K562 (cell line): ENCODE measurements around the gene SLC9A1. TPM values are rescaled to one million over a fixed set of nuclear protein-coding genes. Genes with fewer than 3 reads are reported as not detected.

Experiments used
- BRCA1 ChIP-seq, 2 experiments: fragments of 450-650 bp in 1 of 2; sonication (generic) in 1 of 2; formaldehyde crosslinking in 1 of 2; IDR thresholded peaks; 2 replicates each; pipeline versions ENCODE4 v1.5.0 to v1.6.1; 2017 to 2020; ENCODE audit warnings: mild to moderate bottlenecking in 1 of 2, missing genetic modification reagents in 1 of 2
- BRF2 ChIP-seq: IDR thresholded peaks from 3 replicates; pipeline ENCODE4 v1.6.1; 2011; ENCODE audit warnings: borderline replicate concordance, mild to moderate bottlenecking; ENCODE audit not compliant: insufficient read length, insufficient read depth
- CBX5 ChIP-seq: IDR thresholded peaks from 2 replicates; pipeline ENCODE4 v1.6.1; 2014; ENCODE audit warnings: low read depth, borderline replicate concordance
- CHD1 ChIP-seq: fragments of 200-600 bp; sonication (generic); IDR thresholded peaks from one replicate; pipeline ENCODE4 v1.6.1; 2012; ENCODE audit warnings: mild to moderate bottlenecking, moderate library complexity, low read length, inconsistent platforms
- ELK3 ChIP-seq: fragments of 450-650 bp; formaldehyde crosslinking; IDR thresholded peaks from 2 replicates; pipeline ENCODE4 v1.4.0; 2020; ENCODE audit warnings: mild to moderate bottlenecking
- FOSL1 ChIP-seq: fragments of 200-800 bp; sonication (Bioruptor generic); conservative IDR thresholded peaks from 2 replicates; pipeline ENCODE4 v1.6.1; 2016; ENCODE audit warnings: missing genetic modification characterization, missing compliant biosample characterization
- FOXM1 ChIP-seq, 2 experiments: fragments of 450-650 bp in 1 of 2; sonication (generic) in 1 of 2; formaldehyde crosslinking in 1 of 2; IDR thresholded peaks; 2 replicates each; pipeline versions ENCODE4 v1.6.1 to v1.9.0; 2017 to 2022; ENCODE audit warnings: low read depth in 2 of 2, mild to moderate bottlenecking in 2 of 2, missing genetic modification reagents in 1 of 2, moderate library complexity in 1 of 2
- HDAC2 ChIP-seq: fragments of 450-650 bp; IDR thresholded peaks from 2 replicates; pipeline ENCODE4 v1.6.1; 2016; ENCODE audit warnings: mild to moderate bottlenecking
- HDAC8 ChIP-seq: fragments of 450-650 bp; IDR thresholded peaks from 2 replicates; pipeline ENCODE4 v1.6.1; 2016; ENCODE audit warnings: mild to moderate bottlenecking, missing genetic modification characterization, moderate library complexity, missing compliant biosample characterization
- HIVEP1 ChIP-seq: fragments of 250-450 bp; sonication (Bioruptor Pico); IDR thresholded peaks from 2 replicates; pipeline ENCODE4 v1.4.0; 2020; ENCODE audit warnings: mild to moderate bottlenecking
- HMG20A ChIP-seq: fragments of 450-650 bp; formaldehyde crosslinking; conservative IDR thresholded peaks from 2 replicates; pipeline ENCODE4 v1.4.0; 2020; ENCODE audit warnings: mild to moderate bottlenecking, mixed read lengths
- KLF6 ChIP-seq: fragments of 250-450 bp; sonication (Bioruptor Pico); IDR thresholded peaks from 2 replicates; pipeline ENCODE4 v1.4.0; 2020; ENCODE audit warnings: mild to moderate bottlenecking, moderate library complexity, borderline replicate concordance
- MAFK ChIP-seq: IDR thresholded peaks from 2 replicates; pipeline ENCODE4 v1.6.1; 2011; ENCODE audit warnings: low read length, improper control_type of control experiment
- NR4A1 ChIP-seq, 2 experiments: fragments of 250-450 bp in 1 of 2; fragments of 450-650 bp in 1 of 2; sonication (Bioruptor Pico) in 1 of 2; IDR thresholded peaks; 2 replicates each; pipeline versions ENCODE4 v1.4.0 to v1.6.1; 2016 to 2020; ENCODE audit warnings: mild to moderate bottlenecking in 2 of 2, missing compliant biosample characterization in 1 of 2, missing genetic modification characterization in 1 of 2, moderate library complexity in 1 of 2
- POLR3G ChIP-seq: IDR thresholded peaks from 2 replicates; pipeline ENCODE4 v1.6.1; 2011; ENCODE audit not compliant: insufficient read length, insufficient replicate concordance; ENCODE audit errors: extremely low read depth
- PRPF4 ChIP-seq: fragments of 200-400 bp; formaldehyde crosslinking; IDR thresholded peaks from one replicate; pipeline ENCODE4 v1.6.1; 2017; ENCODE audit warnings: low read length, low read depth, mild to moderate bottlenecking; ENCODE audit not compliant: insufficient read depth, poor library complexity, severe bottlenecking
- SMAD3 ChIP-seq: fragments of 450-650 bp; formaldehyde crosslinking; conservative IDR thresholded peaks from 2 replicates; pipeline ENCODE4 v1.4.0; 2020; ENCODE audit warnings: mild to moderate bottlenecking
- TAF9B ChIP-seq: fragments of 450-650 bp; IDR thresholded peaks from 2 replicates; pipeline ENCODE4 v1.6.1; 2018; ENCODE audit warnings: mild to moderate bottlenecking; ENCODE audit not compliant: partially characterized antibody
- ZNF133 ChIP-seq: fragments of 250-450 bp; sonication (Bioruptor Pico); IDR thresholded peaks from 2 replicates; pipeline ENCODE4 v1.4.0; 2020; ENCODE audit warnings: mild to moderate bottlenecking
- ZNF165 ChIP-seq: fragments of 250-450 bp; sonication (Bioruptor Pico); IDR thresholded peaks from 2 replicates; pipeline ENCODE4 v1.4.0; 2020; ENCODE audit warnings: borderline replicate concordance
- ZNF24 ChIP-seq: fragments of 450-650 bp; IDR thresholded peaks from 2 replicates; pipeline ENCODE4 v1.6.1; 2016
- ZNF41 ChIP-seq: fragments of 250-450 bp; sonication (Bioruptor Pico); conservative IDR thresholded peaks from 2 replicates; pipeline ENCODE4 v1.4.0; 2020; ENCODE audit warnings: mild to moderate bottlenecking
- polyA plus RNA-seq, 8 experiments: library from polyadenylated mRNA; depleted of rRNA in 4 of 8; stranded (reverse) in 5 of 8; unstranded in 3 of 8; fragments of >200 nt; fragmentation: Nextera tagmentation in 2 of 8; fragmentation: Illumina TruSeq in 1 of 8; extraction: Ambion mirVana in 2 of 8; extraction: Trizol in 1 of 8; gene quantifications; 2 replicates each; pipeline versions ENCODE4 v1.2.1 to v1.2.3, GENCODE V29; 2011 to 2014; ENCODE audit warnings: inconsistent platforms in 1 of 8, missing spikeins in 1 of 8
- total RNA-seq, 7 experiments: library from RNA; depleted of rRNA in 6 of 7; stranded (reverse); fragments of >200 nt in 6 of 7; fragmentation: Illumina TruSeq in 2 of 7; extraction: Trizol in 2 of 7; gene quantifications; 2 replicates each; pipeline versions ENCODE4 v1.2.1 to v1.2.3, GENCODE V29; 2011 to 2021; ENCODE audit warnings: low replicate concordance in 1 of 7
- TF ChIP-seq, protein P1 (sequence below): fragments of 250-450 bp; sonication (Bioruptor Pico); IDR thresholded peaks from 2 replicates; pipeline ENCODE4 v1.8.0; 2022; ENCODE audit warnings: inconsistent platforms
- TF ChIP-seq, protein P2 (sequence below): fragments of 450-650 bp; IDR thresholded peaks from 2 replicates; pipeline ENCODE4 v1.6.1; 2017; ENCODE audit warnings: mild to moderate bottlenecking, moderate library complexity

Gene SLC9A1
- total and polyA plus RNA-seq, 9 of the 15 experiments (the other 6 are each of a cell fraction or from before 2014, with no cell fraction given), result 0.59 to 14.4 (median 2.0) TPM

DNA sequence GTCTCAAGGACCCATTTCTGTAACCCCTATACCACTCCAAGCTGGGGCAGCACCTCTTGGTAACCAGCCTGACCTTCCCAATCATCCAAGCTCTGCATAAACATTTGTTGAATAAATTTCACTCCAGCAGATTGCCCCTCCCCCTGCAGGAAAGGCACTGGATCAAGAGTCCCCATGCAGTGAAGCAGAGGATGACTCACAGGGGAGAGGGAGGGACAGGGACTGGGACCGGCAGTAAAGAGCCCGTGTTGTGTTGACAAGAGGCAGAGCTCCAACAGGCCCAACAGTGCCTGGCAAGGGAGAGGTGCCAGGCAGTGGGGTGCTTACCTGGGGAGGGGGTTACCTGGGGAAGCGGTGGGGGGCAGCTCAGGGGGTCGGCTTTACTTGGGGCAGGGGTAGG is 32.3 kb downstream of the SLC9A1 start (continued):
- no peak for TF ChIP-seq NR4A1 (CRISPR knock-in tag; IDR thresholded peaks at IDR 0.05)
- no peak for TF ChIP-seq NR4A1 (tag; IDR thresholded peaks at IDR 0.05)
- no peak for TF ChIP-seq TAF9B
- TF ChIP-seq FOSL1 (tag), result peak; percentile 96
- no peak for TF ChIP-seq HDAC2
- no peak for TF ChIP-seq HMG20A (CRISPR knock-in tag)
- no peak for TF ChIP-seq POLR3G
- no peak for TF ChIP-seq BRCA1 (IDR thresholded peaks at IDR 0.05)
- no peak for TF ChIP-seq BRCA1 (CRISPR knock-in tag; IDR thresholded peaks at IDR 0.05)
- TF ChIP-seq ZNF165 (CRISPR knock-in tag), result no peak
- no peak for TF ChIP-seq KLF6
- TF ChIP-seq MAFK, result no peak
- no peak for TF ChIP-seq BRF2
- TF ChIP-seq ZNF133, result no peak
- TF ChIP-seq HIVEP1 (CRISPR knock-in tag), result no peak
- TF ChIP-seq CHD1, result no peak
- no peak for TF ChIP-seq CBX5
- TF ChIP-seq SMAD3 (CRISPR knock-in tag), result no peak
- TF ChIP-seq ZNF24, result no peak
- TF ChIP-seq ZNF41 (CRISPR knock-in tag), result no peak
- TF ChIP-seq, protein P1, sequence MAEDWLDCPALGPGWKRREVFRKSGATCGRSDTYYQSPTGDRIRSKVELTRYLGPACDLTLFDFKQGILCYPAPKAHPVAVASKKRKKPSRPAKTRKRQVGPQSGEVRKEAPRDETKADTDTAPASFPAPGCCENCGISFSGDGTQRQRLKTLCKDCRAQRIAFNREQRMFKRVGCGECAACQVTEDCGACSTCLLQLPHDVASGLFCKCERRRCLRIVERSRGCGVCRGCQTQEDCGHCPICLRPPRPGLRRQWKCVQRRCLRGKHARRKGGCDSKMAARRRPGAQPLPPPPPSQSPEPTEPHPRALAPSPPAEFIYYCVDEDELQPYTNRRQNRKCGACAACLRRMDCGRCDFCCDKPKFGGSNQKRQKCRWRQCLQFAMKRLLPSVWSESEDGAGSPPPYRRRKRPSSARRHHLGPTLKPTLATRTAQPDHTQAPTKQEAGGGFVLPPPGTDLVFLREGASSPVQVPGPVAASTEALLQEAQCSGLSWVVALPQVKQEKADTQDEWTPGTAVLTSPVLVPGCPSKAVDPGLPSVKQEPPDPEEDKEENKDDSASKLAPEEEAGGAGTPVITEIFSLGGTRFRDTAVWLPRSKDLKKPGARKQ (CRISPR knock-in tag), result no peak
- TF ChIP-seq FOXM1 (IDR thresholded peaks at IDR 0.05; ENCODE audit: low read depth), result no peak
- TF ChIP-seq FOXM1 (CRISPR knock-in tag; IDR thresholded peaks at IDR 0.05; ENCODE audit: low read depth), result no peak
- TF ChIP-seq HDAC8, result no peak
- no peak for TF ChIP-seq ELK3 (CRISPR knock-in tag)
- TF ChIP-seq, protein P2, sequence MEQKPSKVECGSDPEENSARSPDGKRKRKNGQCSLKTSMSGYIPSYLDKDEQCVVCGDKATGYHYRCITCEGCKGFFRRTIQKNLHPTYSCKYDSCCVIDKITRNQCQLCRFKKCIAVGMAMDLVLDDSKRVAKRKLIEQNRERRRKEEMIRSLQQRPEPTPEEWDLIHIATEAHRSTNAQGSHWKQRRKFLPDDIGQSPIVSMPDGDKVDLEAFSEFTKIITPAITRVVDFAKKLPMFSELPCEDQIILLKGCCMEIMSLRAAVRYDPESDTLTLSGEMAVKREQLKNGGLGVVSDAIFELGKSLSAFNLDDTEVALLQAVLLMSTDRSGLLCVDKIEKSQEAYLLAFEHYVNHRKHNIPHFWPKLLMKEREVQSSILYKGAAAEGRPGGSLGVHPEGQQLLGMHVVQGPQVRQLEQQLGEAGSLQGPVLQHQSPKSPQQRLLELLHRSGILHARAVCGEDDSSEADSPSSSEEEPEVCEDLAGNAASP, result no peak
- no peak for TF ChIP-seq PRPF4
